Measurements from ENCODE around the gene POU6F2.

- TF ChIP-seq CTCF (conservative IDR thresholded peaks at IDR 0.05; ENCODE audit: low read depth, low read length) (no peak), EZH2 (IDR thresholded peaks at IDR 0.05; ENCODE audit: low read length, unreplicated experiment) (no peak), EZH2phosphoT487 (IDR thresholded peaks at IDR 0.05; ENCODE audit: borderline replicate concordance, low read length) (no peak)
Measured at GRCh38 chr7:39416866-39417265, 439.2 kb downstream of the POU6F2 start.

Data from PC-3 (cell line).